ENCODE measurements around the gene CCSER1. TPM values are rescaled to one million over a fixed set of nuclear protein-coding genes. Genes with fewer than 3 reads are reported as not detected.

The CCSER1 gene
- total and polyA plus RNA-seq, 4 donors = 0.18 to 2.3 (median 1.2) TPM

DNA sequence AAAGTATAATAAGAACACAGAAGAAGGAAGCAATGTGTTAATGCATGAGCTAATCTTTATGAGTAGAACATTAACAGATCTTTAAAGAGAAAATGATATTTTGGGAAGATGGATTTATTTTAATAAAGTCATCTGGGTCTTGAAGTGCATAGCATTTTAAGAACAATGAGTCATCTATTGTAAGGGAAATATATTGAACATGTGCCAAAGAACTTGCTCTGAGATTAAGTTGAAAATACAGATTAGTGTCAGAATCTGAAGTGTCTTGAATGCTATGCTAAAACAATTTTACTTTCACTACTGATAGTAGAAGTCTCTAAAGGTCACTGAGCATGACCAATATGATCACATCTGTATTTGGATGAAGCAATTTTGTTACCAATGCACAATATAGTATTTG, 1399.9 kb downstream of the CCSER1 start:
- Histone ChIP-seq H3K9ac (ENCODE audit: low read depth in 1 of 2, low read length in 2 of 2) (no peak overlapping the region), H3K36me3 (ENCODE audit: control insufficient read depth in 4 of 4, insufficient read depth in 3 of 4, low read depth in 1 of 4, low read length in 3 of 4) (no peaks in the 10 kb centered on the region), H3K27me3 (ENCODE audit: control insufficient read depth in 4 of 4, insufficient read depth in 4 of 4, low read length in 3 of 4) (no peaks in the 10 kb centered on the region), H3K9me3 (ENCODE audit: control insufficient read depth in 4 of 4, low read length in 3 of 4) (no peaks in the 10 kb centered on the region), H3K4me3 (ENCODE audit: low read depth in 1 of 3, low read length in 3 of 3) (no peak overlapping the region), H3K4me1 (ENCODE audit: control insufficient read depth in 4 of 4, insufficient read depth in 4 of 4, low read length in 3 of 4) (no peaks in the 10 kb centered on the region), H3K27ac (ENCODE audit: low read depth in 1 of 2, low read length in 2 of 2) (no peak overlapping the region)
- TF ChIP-seq RAD21 (IDR thresholded peaks at IDR 0.05) (no peak), FOXA2 (IDR thresholded peaks at IDR 0.05) (no peak), RXRA (IDR thresholded peaks at IDR 0.05) (no peak), TAF1 (conservative IDR thresholded peaks at IDR 0.05) (no peak), HNF4A (conservative IDR thresholded peaks at IDR 0.05) (no peak), FOXA1 (IDR thresholded peaks at IDR 0.05) (no peak), YY1 (IDR thresholded peaks at IDR 0.05) (no peak)
- TF ChIP-seq, protein P1, sequence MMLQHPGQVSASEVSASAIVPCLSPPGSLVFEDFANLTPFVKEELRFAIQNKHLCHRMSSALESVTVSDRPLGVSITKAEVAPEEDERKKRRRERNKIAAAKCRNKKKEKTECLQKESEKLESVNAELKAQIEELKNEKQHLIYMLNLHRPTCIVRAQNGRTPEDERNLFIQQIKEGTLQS (IDR thresholded peaks at IDR 0.05) = no peak
- TF ChIP-seq, protein P2, sequence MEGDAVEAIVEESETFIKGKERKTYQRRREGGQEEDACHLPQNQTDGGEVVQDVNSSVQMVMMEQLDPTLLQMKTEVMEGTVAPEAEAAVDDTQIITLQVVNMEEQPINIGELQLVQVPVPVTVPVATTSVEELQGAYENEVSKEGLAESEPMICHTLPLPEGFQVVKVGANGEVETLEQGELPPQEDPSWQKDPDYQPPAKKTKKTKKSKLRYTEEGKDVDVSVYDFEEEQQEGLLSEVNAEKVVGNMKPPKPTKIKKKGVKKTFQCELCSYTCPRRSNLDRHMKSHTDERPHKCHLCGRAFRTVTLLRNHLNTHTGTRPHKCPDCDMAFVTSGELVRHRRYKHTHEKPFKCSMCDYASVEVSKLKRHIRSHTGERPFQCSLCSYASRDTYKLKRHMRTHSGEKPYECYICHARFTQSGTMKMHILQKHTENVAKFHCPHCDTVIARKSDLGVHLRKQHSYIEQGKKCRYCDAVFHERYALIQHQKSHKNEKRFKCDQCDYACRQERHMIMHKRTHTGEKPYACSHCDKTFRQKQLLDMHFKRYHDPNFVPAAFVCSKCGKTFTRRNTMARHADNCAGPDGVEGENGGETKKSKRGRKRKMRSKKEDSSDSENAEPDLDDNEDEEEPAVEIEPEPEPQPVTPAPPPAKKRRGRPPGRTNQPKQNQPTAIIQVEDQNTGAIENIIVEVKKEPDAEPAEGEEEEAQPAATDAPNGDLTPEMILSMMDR (IDR thresholded peaks at IDR 0.05; ENCODE audit: low read depth, low read length, missing input control) = no peak
- TF ChIP-seq, protein P3, sequence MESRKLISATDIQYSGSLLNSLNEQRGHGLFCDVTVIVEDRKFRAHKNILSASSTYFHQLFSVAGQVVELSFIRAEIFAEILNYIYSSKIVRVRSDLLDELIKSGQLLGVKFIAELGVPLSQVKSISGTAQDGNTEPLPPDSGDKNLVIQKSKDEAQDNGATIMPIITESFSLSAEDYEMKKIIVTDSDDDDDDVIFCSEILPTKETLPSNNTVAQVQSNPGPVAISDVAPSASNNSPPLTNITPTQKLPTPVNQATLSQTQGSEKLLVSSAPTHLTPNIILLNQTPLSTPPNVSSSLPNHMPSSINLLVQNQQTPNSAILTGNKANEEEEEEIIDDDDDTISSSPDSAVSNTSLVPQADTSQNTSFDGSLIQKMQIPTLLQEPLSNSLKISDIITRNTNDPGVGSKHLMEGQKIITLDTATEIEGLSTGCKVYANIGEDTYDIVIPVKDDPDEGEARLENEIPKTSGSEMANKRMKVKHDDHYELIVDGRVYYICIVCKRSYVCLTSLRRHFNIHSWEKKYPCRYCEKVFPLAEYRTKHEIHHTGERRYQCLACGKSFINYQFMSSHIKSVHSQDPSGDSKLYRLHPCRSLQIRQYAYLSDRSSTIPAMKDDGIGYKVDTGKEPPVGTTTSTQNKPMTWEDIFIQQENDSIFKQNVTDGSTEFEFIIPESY (IDR thresholded peaks at IDR 0.05) = no peak
- DNase-seq (ENCODE audit: low spot score) = no peak

DNA sequence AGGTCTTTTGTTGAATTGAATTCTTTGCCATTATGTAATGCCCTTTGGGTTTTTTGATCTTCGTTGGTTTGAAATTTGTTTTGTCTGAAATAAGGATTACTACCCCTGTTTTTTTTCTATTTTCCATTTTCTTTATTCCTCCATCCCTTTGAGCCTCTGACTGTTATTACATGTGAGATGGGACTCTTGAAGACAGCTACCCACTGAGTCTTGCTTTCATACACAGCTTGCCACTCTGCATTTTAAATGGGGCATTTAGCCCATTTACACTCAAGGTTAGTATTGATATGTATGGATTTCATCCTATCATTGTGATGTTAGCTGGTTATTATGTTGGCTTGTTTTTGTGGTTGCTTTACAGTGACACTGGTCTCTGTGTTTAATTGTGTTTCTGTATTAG, 1440.4 kb downstream of the CCSER1 start:
- no peak overlapping the region for H3K27ac ChIP-seq (ENCODE audit: low read depth in 1 of 2, low read length in 2 of 2)
- no peak for DNase-seq (ENCODE audit: low spot score)
- no peak overlapping the region for H3K9ac ChIP-seq (ENCODE audit: low read depth in 1 of 2, low read length in 2 of 2)
- TF ChIP-seq, protein P1 (IDR thresholded peaks at IDR 0.05) = no peak
- TF ChIP-seq NR2F2 (IDR thresholded peaks at IDR 0.05) = no peak
- TF ChIP-seq SP1 (IDR thresholded peaks at IDR 0.05) = no peak
- TF ChIP-seq JUND (IDR thresholded peaks at IDR 0.05) = no peak
- TF ChIP-seq, protein P3 (IDR thresholded peaks at IDR 0.05) = no peak
- TF ChIP-seq EGR1 (IDR thresholded peaks at IDR 0.05; ENCODE audit: low read depth in 2 of 2) = no peak
- TF ChIP-seq HNF4G (IDR thresholded peaks at IDR 0.05) = no peak
- no peak for TF ChIP-seq FOXA2 (IDR thresholded peaks at IDR 0.05)
- TF ChIP-seq, protein P2 (IDR thresholded peaks at IDR 0.05; ENCODE audit: low read depth, low read length, missing input control) = no peak
- TF ChIP-seq RXRA (IDR thresholded peaks at IDR 0.05) = no peak
- no peak for TF ChIP-seq FOXA1 (IDR thresholded peaks at IDR 0.05)
- H3K4me1 ChIP-seq (ENCODE audit: control insufficient read depth in 4 of 4, insufficient read depth in 4 of 4, low read length in 3 of 4) = no peaks in the 10 kb centered on the region
- H3K9me3 ChIP-seq (ENCODE audit: control insufficient read depth in 4 of 4, low read length in 3 of 4) = peaks cover 0 to 3% (median 0%) of the 10 kb centered on the region in 4 donors
- H3K36me3 ChIP-seq (ENCODE audit: control insufficient read depth in 4 of 4, insufficient read depth in 3 of 4, low read depth in 1 of 4, low read length in 3 of 4) = no peaks in the 10 kb centered on the region
- H3K4me3 ChIP-seq (ENCODE audit: low read depth in 1 of 3, low read length in 3 of 3) = no peak overlapping the region
- H3K27me3 ChIP-seq (ENCODE audit: control insufficient read depth in 4 of 4, insufficient read depth in 4 of 4, low read length in 3 of 4) = no peaks in the 10 kb centered on the region
- WGBS = 32% methylated on average over 1 of the region's 1 CpG

Measured in liver (tissue), 9 donors.